AG04449 (cell line): ENCODE measurements around the gene C6orf118.

Experiments used
- CTCF ChIA-PET: fragments of 350-600 bp; formaldehyde crosslinking; extraction: SDS; loops from one replicate; lab custom pipeline; 2021; ENCODE audit warnings: antibody characterized with exemption; lab: Yijun Ruan, JAX
- POLR2A ChIA-PET: fragments of 400-600, 350-600 bp; formaldehyde crosslinking; extraction: SDS; loops from one replicate; lab custom pipeline; 2020; ENCODE audit warnings: antibody characterized with exemption, inconsistent platforms; lab: Yijun Ruan, JAX
- DNase-seq: peaks from one replicate; pipeline ENCODE4 v3.0.0-alpha.2; 2010; ENCODE audit warnings: low read depth, low spot score
- H3K4me3 ChIP-seq: 2 replicates; pipeline ENCODE4 v1.5.1; 2011; ENCODE audit warnings: low read depth, mild to moderate bottlenecking, control low read depth, low read length
- CTCF ChIP-seq: IDR thresholded peaks from one replicate; pipeline ENCODE4 v1.5.1; 2011; ENCODE audit warnings: mild to moderate bottlenecking, moderate library complexity, low read length, control low read depth, inconsistent platforms; ENCODE audit not compliant: insufficient read depth; ENCODE audit errors: missing control alignments

C6orf118 gene

DNA sequence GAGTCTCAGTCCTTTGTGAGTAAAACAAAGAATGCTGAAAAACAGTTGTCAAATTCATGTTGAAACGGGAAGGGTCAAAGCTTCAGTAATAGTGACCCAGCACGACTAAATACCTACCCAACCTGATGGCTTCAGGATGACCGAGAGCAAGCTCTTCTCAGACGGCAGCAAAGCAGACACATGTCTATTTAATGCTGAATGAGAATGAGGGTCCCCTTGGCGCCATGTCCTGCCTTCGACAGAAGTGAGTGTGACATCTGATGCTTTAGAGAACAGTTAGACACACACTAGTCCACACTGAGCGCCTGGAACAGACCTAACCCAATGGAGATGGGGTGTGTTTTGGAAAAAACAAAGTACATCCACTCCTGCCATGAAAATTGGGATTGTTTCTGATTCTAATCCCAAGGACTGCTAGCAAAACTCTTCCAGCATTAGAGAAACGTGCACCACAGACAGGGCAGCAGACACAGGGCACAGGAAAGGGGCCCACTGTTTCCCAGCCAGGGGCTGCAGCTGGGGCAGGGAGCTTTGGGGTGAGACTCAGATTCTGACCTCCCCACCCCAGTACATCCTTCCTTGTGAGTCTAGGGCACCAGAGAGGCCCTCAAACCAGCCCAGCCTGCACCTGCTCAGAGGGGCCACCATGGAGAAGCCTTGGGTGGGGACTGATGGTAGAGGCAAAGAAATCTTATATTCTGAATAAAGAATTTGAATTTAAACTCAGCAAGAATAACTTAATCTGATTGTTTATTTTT is 76.5 kb downstream of the C6orf118 start:
- no peak for DNase-seq
- H3K4me3 ChIP-seq, result no peak overlapping the region
- TF ChIP-seq CTCF, result no peak
- ChIA-PET CTCF (interaction anchor here (1.0 to 3.3 kb wide), 7 partner anchors 9 to 184 kb away, joined by 3 to 45 read pairs (median 17); no protein-coding TSS in a partner anchor), POLR2A (no interaction called here)

GRCh38 chr6:165231581-165232561 is 77.5 kb downstream of the C6orf118 start:
- ChIA-PET POLR2A (no interaction called here), CTCF (interaction anchor here (1.0 to 3.3 kb wide), 15 partner anchors 10 to 317 kb away, joined by 3 to 45 read pairs (median 5); no protein-coding TSS in a partner anchor)
- TF ChIP-seq CTCF, result peak; percentile 32
- no peak for DNase-seq
- H3K4me3 ChIP-seq, result no peak overlapping the region

GRCh38 chr6:165231177-165231576 is 78.2 kb downstream of the C6orf118 start:
- no peak for TF ChIP-seq CTCF
- CTCF ChIA-PET, result interaction anchor here (1.0 to 3.3 kb wide), 14 partner anchors 9 to 317 kb away, joined by 3 to 45 read pairs (median 7); no protein-coding TSS in a partner anchor
- no peak overlapping the region for H3K4me3 ChIP-seq
- POLR2A ChIA-PET, result no interaction called here
- DNase-seq, result no peak
